ENCODE results near the gene SHCBP1L.

- no peak for TF ChIP-seq POLR2A (IDR thresholded peaks at IDR 0.05)
- TF ChIP-seq CTCF (IDR thresholded peaks at IDR 0.05) = no peak
Measured at GRCh38 chr1:182984621-182985020, 31.7 kb upstream of the SHCBP1L start.

All from uterus (tissue), 2 donors.